Urinary bladder (tissue), 4 donors: ENCODE measurements around the gene UBQLN2. TPM values are rescaled to one million over a fixed set of nuclear protein-coding genes. Genes with fewer than 3 reads are reported as not detected.
"Not testable (repeated sequence)": the region's sequence is repeated elsewhere in the genome, so short reads cannot be mapped to it uniquely, and the experiment has no call there.

Experiments used
- DNase-seq: peaks from one replicate; pipeline ENCODE4 v3.0.0-alpha.2; 2015; ENCODE audit errors: extremely low spot score
- H3K27ac ChIP-seq: one replicate; pipeline ENCODE4 v1.5.1; 2013; ENCODE audit warnings: low read depth, mild to moderate bottlenecking, moderate library complexity
- H3K36me3 ChIP-seq: one replicate; pipeline ENCODE4 v1.6.1; 2013; ENCODE audit warnings: mild to moderate bottlenecking, moderate library complexity; ENCODE audit not compliant: insufficient read depth
- H3K4me1 ChIP-seq: one replicate; pipeline ENCODE4 v1.6.1; 2013; ENCODE audit warnings: mild to moderate bottlenecking, moderate library complexity; ENCODE audit not compliant: insufficient read depth
- H3K4me3 ChIP-seq: one replicate; pipeline ENCODE4 v1.5.1; 2013; ENCODE audit warnings: low read depth, low read length
- WGBS: extraction: QIAGEN DNeasy Blood & Tissue Kit; methylation state at CpG from one replicate; pipeline ENCODE4 v1.1.7; 2013; 5-methylcytosine and 5-hydroxymethylcytosine counted together
- polyA plus RNA-seq: library from polyadenylated mRNA; stranded (reverse); fragments of 200-250 nt; gene quantifications from one replicate; pipeline ENCODE4 v1.2.3, GENCODE V29; 2013
- total RNA-seq: library from RNA; depleted of rRNA; stranded (reverse); fragments of >200 nt; gene quantifications from one replicate; pipeline ENCODE4 v1.2.3, GENCODE V29; 2014
- donor health status: healthy with polysubstance abuse.
- donor health status: healthy.

UBQLN2 gene
- total RNA-seq = 24.5 TPM
- 28.5 TPM for polyA plus RNA-seq

- Histone ChIP-seq H3K4me1 (no peaks in the 10 kb centered on the region), H3K4me3 (peak within 1 kb of the TSS; percentile 79), H3K36me3 (no peaks in the 10 kb centered on the region), H3K27ac (peak within 1 kb of the TSS; percentile 100)
- WGBS = under 1% methylated on average over 70 of the region's 70 CpGs
- DNase-seq = peak; percentile 55
Measured at GRCh38 chrX:56563231-56564161, at the start of gene UBQLN2. Gene UBQLN2, plus strand, starts transcription at chrX:56563627. Its CDS starts 247 bp downstream, at chrX:56563874.

GRCh38 chrX:56519642-56520041 lies 43.8 kb upstream of the UBQLN2 start:
- 67% methylated on average over 2 of the region's 2 CpGs for WGBS
- no peak overlapping the region for H3K4me3 ChIP-seq
- no peak for DNase-seq
- H3K27ac ChIP-seq = no peak overlapping the region
- H3K4me1 ChIP-seq = no peaks in the 10 kb centered on the region
- H3K36me3 ChIP-seq = no peaks in the 10 kb centered on the region

- not testable (repeated sequence) for H3K4me3 ChIP-seq, DNase-seq, H3K36me3 ChIP-seq, H3K4me1 ChIP-seq, H3K27ac ChIP-seq
- WGBS = 73% methylated on average over 2 of the region's 2 CpGs
Measured at GRCh38 chrX:56529482-56530007, 33.9 kb upstream of the UBQLN2 start.

DNA sequence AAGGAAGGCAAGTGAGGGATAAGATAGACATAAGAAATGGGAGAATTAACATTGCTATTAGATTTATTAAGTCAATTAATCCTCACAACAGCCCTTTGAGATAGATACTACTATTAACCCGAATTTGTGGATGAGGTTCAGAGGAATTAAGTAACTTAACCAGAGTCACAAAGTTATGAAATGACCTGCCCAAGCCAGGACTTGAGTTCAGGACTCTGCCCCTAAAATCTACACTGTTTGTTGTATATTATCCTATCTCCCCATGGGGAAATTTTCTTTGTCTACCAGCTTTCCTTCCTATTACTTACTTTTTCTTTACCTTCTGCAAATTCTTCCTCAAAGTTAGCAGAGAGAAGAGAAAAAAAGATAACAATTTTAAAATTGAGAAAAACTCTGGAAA lies 33.4 kb upstream of the UBQLN2 start:
- Histone ChIP-seq H3K4me1 (no peaks in the 10 kb centered on the region), H3K36me3 (no peaks in the 10 kb centered on the region), H3K4me3 (no peak overlapping the region), H3K27ac (no peak overlapping the region)
- WGBS = 56% methylated on average over 1 of the region's 1 CpG
- no peak for DNase-seq

GRCh38 chrX:56550667-56551066 lies 12.8 kb upstream of the UBQLN2 start:
- Histone ChIP-seq H3K4me1 (no peaks in the 10 kb centered on the region), H3K4me3 (no peak overlapping the region), H3K27ac (no peak overlapping the region), H3K36me3 (no peaks in the 10 kb centered on the region)
- DNase-seq = no peak
- 79% methylated on average over 1 of the region's 1 CpG for WGBS

DNA sequence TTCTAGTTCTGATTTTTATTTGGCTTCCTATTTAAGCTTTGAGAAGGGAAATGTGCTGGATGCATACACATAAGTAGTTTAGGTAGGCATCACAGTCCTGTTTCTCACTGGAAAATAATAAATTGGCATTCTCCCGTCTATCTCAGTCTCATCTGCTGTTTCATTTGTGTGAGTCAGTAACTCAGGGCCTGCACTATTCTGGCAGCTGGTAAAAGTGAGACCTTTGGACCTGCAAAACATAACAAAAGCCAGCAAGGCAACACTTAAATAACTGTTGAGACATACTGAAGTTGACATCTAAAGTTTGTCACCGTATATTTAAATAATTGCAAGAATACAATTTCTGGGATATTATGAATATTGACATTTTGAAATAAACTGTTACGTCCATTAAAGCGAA lies 8.6 kb upstream of the UBQLN2 start:
- Histone ChIP-seq H3K36me3 (no peaks in the 10 kb centered on the region), H3K4me3 (no peak overlapping the region), H3K4me1 (no peaks in the 10 kb centered on the region), H3K27ac (no peak overlapping the region)
- WGBS = 86% methylated on average over 4 of the region's 4 CpGs
- no peak for DNase-seq

DNA sequence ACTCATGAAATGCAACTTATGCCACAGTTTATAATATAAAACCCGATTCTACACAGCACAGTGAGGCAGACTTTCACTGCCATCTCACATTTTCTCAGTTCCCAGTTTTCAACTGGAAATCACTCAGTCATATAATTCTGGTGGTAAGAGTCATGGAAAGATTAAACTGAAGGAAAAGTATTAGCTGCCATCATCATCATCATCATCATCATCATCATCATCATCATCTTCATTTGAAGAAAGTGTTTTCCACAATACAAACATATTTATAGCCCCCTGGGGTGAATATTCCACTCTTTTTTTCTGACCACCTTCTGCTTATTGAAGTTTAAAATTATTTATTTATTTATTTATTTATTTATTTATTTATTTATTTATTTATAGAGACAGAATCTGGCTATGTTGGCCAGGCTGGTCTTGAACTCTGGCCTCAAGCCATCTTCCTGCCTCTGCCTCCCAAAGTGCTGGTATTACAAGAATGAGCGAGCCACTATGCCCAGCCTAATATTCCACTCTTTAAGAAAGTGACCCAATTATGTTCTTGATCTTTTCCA lies 6.0 kb upstream of the UBQLN2 start:
- Histone ChIP-seq H3K4me1 (no peaks in the 10 kb centered on the region), H3K27ac (no peak overlapping the region), H3K4me3 (no peak overlapping the region), H3K36me3 (no peaks in the 10 kb centered on the region)
- DNase-seq = no peak
- WGBS = 89% methylated on average over 2 of the region's 2 CpGs

- no peaks in the 10 kb centered on the region for H3K4me1 ChIP-seq
Measured at GRCh38 chrX:56564164-56564885, 898 bp downstream of the UBQLN2 start.

DNA sequence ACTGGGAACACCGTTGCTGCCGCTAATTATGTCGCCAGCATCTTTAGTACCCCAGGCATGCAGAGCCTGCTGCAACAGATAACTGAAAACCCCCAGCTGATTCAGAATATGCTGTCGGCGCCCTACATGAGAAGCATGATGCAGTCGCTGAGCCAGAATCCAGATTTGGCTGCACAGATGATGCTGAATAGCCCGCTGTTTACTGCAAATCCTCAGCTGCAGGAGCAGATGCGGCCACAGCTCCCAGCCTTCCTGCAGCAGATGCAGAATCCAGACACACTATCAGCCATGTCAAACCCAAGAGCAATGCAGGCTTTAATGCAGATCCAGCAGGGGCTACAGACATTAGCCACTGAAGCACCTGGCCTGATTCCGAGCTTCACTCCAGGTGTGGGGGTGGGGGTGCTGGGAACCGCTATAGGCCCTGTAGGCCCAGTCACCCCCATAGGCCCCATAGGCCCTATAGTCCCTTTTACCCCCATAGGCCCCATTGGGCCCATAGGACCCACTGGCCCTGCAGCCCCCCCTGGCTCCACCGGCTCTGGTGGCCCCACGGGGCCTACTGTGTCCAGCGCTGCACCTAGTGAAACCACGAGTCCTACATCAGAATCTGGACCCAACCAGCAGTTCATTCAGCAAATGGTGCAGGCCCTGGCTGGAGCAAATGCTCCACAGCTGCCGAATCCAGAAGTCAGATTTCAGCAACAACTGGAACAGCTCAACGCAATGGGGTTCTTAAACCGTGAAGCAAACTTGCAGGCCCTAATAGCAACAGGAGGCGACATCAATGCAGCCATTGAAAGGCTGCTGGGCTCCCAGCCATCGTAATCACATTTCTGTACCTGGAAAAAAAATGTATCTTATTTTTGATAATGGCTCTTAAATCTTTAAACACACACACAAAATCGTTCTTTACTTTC lies 1.8 kb downstream of the UBQLN2 start:
- DNase-seq = no peak
- whole genome bisulfite sequencing = 4% methylated on average over 20 of the region's 20 CpGs
- no peak overlapping the region for H3K27ac ChIP-seq
- no peaks in the 10 kb centered on the region for H3K36me3 ChIP-seq
- no peaks in the 10 kb centered on the region for H3K4me1 ChIP-seq
- H3K4me3 ChIP-seq = peak overlapping the region; percentile 79

More at GRCh38 chrX:56564164-56564885, 898 bp downstream of the UBQLN2 start:
- Histone ChIP-seq H3K27ac (peak overlapping the region; percentile 100), H3K4me3 (peak overlapping the region; percentile 79), H3K36me3 (no peaks in the 10 kb centered on the region)
- DNase-seq = peak; percentile 0
- under 1% methylated on average over 23 of the region's 23 CpGs for WGBS

DNA sequence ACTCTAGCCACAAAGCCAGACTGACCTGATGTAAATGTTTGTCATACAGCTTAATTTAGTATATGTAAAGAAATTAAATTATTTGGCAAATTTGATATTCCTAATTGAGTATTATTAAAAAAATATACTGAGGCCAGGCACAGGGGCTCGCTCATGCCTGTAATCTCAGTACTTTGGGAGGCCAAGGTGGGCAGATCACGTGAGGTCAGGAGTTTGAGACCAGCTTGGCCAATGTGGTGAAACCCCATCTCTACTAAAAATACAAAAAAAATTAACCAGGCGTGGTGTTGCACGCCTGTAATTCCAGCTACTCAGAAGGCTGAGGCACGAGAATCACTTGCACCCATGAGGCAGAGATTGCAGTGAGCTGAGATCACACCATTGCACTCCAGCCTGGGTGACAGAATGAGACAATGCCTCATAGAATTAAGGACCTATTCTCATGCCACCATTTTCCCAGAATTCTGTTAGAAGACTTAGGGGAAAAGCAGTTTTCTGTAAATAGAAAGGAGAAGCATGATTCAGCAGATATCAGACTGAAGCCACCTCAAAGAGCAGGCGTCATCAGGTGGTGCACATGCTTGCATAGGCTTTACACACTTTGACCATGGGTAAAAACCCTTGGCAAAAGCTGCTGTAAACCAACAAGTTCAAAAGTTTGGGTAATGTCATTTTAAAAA lies 6.1 kb downstream of the UBQLN2 start:
- WGBS = 76% methylated on average over 6 of the region's 6 CpGs
- no peak for DNase-seq
- H3K27ac ChIP-seq = no peak overlapping the region
- no peaks in the 10 kb centered on the region for H3K4me1 ChIP-seq
- no peaks in the 10 kb centered on the region for H3K36me3 ChIP-seq
- H3K4me3 ChIP-seq = no peak overlapping the region

- 80% methylated on average over 4 of the region's 4 CpGs for WGBS
- no peaks in the 10 kb centered on the region for H3K4me1 ChIP-seq
Measured at GRCh38 chrX:56572975-56573374, 9.5 kb downstream of the UBQLN2 start.

GRCh38 chrX:56574861-56575260 lies 11.4 kb downstream of the UBQLN2 start:
- H3K4me3 ChIP-seq = no peak overlapping the region
- 76% methylated on average over 3 of the region's 3 CpGs for WGBS
- H3K4me1 ChIP-seq = no peaks in the 10 kb centered on the region
- H3K27ac ChIP-seq = no peak overlapping the region
- H3K36me3 ChIP-seq = no peaks in the 10 kb centered on the region
- DNase-seq = no peak

More at GRCh38 chrX:56572975-56573374, 9.5 kb downstream of the UBQLN2 start:
- no peak for DNase-seq
- no peak overlapping the region for H3K27ac ChIP-seq
- no peak overlapping the region for H3K4me3 ChIP-seq
- no peaks in the 10 kb centered on the region for H3K36me3 ChIP-seq
